H1 (cell line): Measurements from ENCODE around the gene MPC1. TPM values are rescaled to one million over a fixed set of nuclear protein-coding genes. Genes with fewer than 3 reads are reported as not detected.

Source experiments
- GTF2F1 ChIP-seq: IDR thresholded peaks from 2 replicates; pipeline ENCODE4 v1.6.1; 2012; ENCODE audit warnings: low read depth, low read length, improper control_type of control experiment, borderline replicate concordance
- POLR2AphosphoS5 ChIP-seq: IDR thresholded peaks from 2 replicates; pipeline ENCODE4 v1.6.1; 2011; ENCODE audit warnings: low read depth, low read length
- POU5F1 ChIP-seq: IDR thresholded peaks from 2 replicates; pipeline ENCODE4 v1.6.1; 2011; ENCODE audit warnings: low read depth, mild to moderate bottlenecking, low read length, moderate library complexity
- SRF ChIP-seq: IDR thresholded peaks from 2 replicates; pipeline ENCODE4 v1.6.1; 2011; ENCODE audit warnings: mild to moderate bottlenecking, low read depth, low read length, moderate library complexity
- polyA plus RNA-seq, 7 experiments: library from polyadenylated mRNA; depleted of rRNA in 3 of 7; stranded (reverse) in 5 of 7; unstranded in 2 of 7; fragments of >200 nt in 5 of 7; fragments of 200-250 nt in 2 of 7; gene quantifications; 1 replicate in 5 of 7; 2 replicates in 1 of 7; 4 replicates in 1 of 7; pipeline versions ENCODE4 v1.2.1 to v1.2.3, GENCODE V29; 2011 to 2013; ENCODE audit warnings: missing spikeins in 2 of 7, mixed read lengths in 2 of 7
- total RNA-seq: library from RNA; stranded (reverse); fragmentation: NEBNext Ultra II Directional; extraction: Animal tissue kit (Norgen Biotek cat#: 25700); gene quantifications from 2 replicates; pipeline ENCODE4 v1.2.1, GENCODE V29; 2021

Gene MPC1
- total and polyA plus RNA-seq, 2 of the 8 experiments (the other 6 are each of a cell fraction or from before 2014, with no cell fraction given) = 10.2 to 12.6 TPM

DNA sequence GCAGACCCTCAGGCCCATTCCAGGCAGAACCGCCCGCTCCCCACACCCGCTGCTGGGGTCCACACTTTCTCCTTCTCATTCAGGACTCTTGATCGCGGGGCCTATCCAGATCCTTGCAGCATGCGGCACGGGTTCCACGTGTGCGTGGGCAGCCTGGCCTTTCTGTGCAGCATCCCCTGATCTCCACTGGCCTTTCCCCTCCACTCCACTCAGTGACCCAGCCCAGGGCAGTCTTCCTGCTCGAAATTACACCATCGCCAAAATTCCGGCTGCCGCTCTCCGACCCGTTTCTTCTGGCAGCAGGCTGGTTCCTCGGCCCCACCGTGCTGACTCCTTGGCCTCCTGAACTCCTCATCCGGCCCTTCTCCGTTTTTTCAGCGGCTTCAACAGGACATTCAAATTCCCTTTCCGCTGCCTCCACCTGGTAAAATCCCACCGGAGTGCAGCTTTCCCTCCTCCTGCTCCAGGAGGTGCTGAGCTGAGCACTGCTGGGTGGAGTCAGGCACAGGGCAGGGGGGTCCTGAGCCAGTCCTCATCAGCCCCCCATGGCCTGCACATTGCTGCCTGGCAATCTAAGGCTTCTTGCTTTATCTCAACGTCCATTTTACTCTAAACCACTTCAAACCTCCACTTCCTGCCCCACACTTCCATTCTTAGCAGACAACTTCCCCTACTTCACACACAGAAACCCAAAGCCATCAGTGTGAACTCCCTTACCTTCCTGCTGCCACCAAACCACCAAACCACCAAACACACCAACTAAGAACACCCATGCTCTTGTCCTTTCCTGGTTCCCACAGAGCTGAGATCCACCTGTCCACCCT lies 49.4 kb downstream of the MPC1 start (continued):
- TF ChIP-seq POU5F1 = no peak
- TF ChIP-seq GTF2F1 = no peak
- TF ChIP-seq SRF = no peak
- TF ChIP-seq POLR2AphosphoS5 = no peak
- TF ChIP-seq, all 59 proteins: peak for 0
